Myocyte (in vitro differentiated cells): Measurements from ENCODE around the gene PON2. TPM values are rescaled to one million over a fixed set of nuclear protein-coding genes. Genes with fewer than 3 reads are reported as not detected.

ENCODE experiments used
- total RNA-seq: library from RNA; depleted of rRNA; stranded (reverse); fragments of >200 nt; gene quantifications from 2 replicates; pipeline ENCODE4 v1.2.3, GENCODE V29; 2014

PON2 gene
- total RNA-seq, 1 donor from 2014 or later, result 178 TPM

Other genes starting within 250 kb of the PON2 start
- gene PON1, start 110.5 kb downstream of the PON2 start, total RNA-seq, result not detected in 2 replicates
- gene PON3, start 38.7 kb downstream of the PON2 start, total RNA-seq, result not detected in 2 replicates
- gene ASB4, start 50.9 kb upstream of the PON2 start, total RNA-seq, result 0.35 TPM in 1 of 2 replicates, not detected in the other
- 1.1 and 1.4 TPM in 2 replicates for gene PDK4, start 161.5 kb upstream of the PON2 start, total RNA-seq